HepG2 (cell line): ENCODE results near the gene SEPHS1. TPM values are rescaled to one million over a fixed set of nuclear protein-coding genes. Genes with fewer than 3 reads are reported as not detected.

ENCODE experiments used
- HMGA1 ChIP-seq: sonication (generic); formaldehyde crosslinking; conservative IDR thresholded peaks from 2 replicates; pipeline ENCODE4 v1.4.0; 2020; ENCODE audit warnings: missing genetic modification reagents
- HOXA7 ChIP-seq: sonication (generic); formaldehyde crosslinking; IDR thresholded peaks from 2 replicates; pipeline ENCODE4 v1.8.1; 2022; ENCODE audit warnings: mild to moderate bottlenecking, missing genetic modification reagents, moderate library complexity
- IRF2 ChIP-seq: IDR thresholded peaks from 2 replicates; pipeline ENCODE4 v1.6.1; 2018; ENCODE audit warnings: missing genetic modification reagents, missing compliant biosample characterization
- NCOR1 ChIP-seq: fragments of 200-600 bp; sonication (generic); IDR thresholded peaks from 2 replicates; pipeline ENCODE4 v1.7.0; 2017; ENCODE audit warnings: antibody characterized with exemption, low read length, borderline replicate concordance
- NKX3-1 ChIP-seq: sonication (generic); formaldehyde crosslinking; IDR thresholded peaks from 2 replicates; pipeline ENCODE4 v1.5.0; 2020; ENCODE audit warnings: missing genetic modification reagents
- PAWR ChIP-seq: sonication (generic); formaldehyde crosslinking; IDR thresholded peaks from 2 replicates; pipeline ENCODE4 v1.4.0; 2020; ENCODE audit warnings: missing genetic modification reagents, mild to moderate bottlenecking, borderline replicate concordance
- RBM22 ChIP-seq: fragments of 200-400 bp; formaldehyde crosslinking; optimal IDR thresholded peaks from 2 replicates; pipeline ENCODE3; 2017; ENCODE audit warnings: mild to moderate bottlenecking, low read length, moderate library complexity
- TP53 ChIP-seq: sonication (generic); formaldehyde crosslinking; conservative IDR thresholded peaks from 2 replicates; pipeline ENCODE4 v1.4.0; 2020; ENCODE audit warnings: missing genetic modification reagents
- ZNF30 ChIP-seq: sonication (generic); formaldehyde crosslinking; IDR thresholded peaks from 2 replicates; pipeline ENCODE4 v1.5.0; 2020; ENCODE audit warnings: mild to moderate bottlenecking, missing genetic modification reagents
- ZNF430 ChIP-seq: sonication (generic); formaldehyde crosslinking; IDR thresholded peaks from 2 replicates; pipeline ENCODE4 v1.9.0; 2021; ENCODE audit warnings: mild to moderate bottlenecking, missing genetic modification reagents
- ZNF441 ChIP-seq: sonication (generic); formaldehyde crosslinking; IDR thresholded peaks from 2 replicates; pipeline ENCODE4 v1.7.0; 2021; ENCODE audit warnings: missing genetic modification reagents, borderline replicate concordance
- ZNF557 ChIP-seq: sonication (generic); formaldehyde crosslinking; IDR thresholded peaks from 2 replicates; pipeline ENCODE4 v1.4.0; 2020; ENCODE audit warnings: missing genetic modification reagents
- polyA plus RNA-seq, 8 experiments: library from polyadenylated mRNA; depleted of rRNA in 3 of 8; stranded (reverse) in 7 of 8; unstranded in 1 of 8; fragments of >200 nt; fragmentation: Illumina TruSeq in 4 of 8; extraction: Trizol in 4 of 8; gene quantifications; 2 replicates each; pipeline versions ENCODE4 v1.2.1 to v1.2.3, GENCODE V29; 2011 to 2016; ENCODE audit warnings: low read depth in 4 of 8, missing spikeins in 1 of 8, mixed read lengths in 1 of 8; ENCODE audit not compliant: insufficient read depth in 1 of 8
- total RNA-seq, 5 experiments: library from RNA; depleted of rRNA; stranded (reverse); fragments of >200 nt; fragmentation: Illumina TruSeq; extraction: Trizol; gene quantifications; 2 replicates each; pipeline ENCODE4 v1.2.3, GENCODE V29; 2016; ENCODE audit warnings: low read depth in 1 of 5
- TF ChIP-seq, protein P1 (sequence below): IDR thresholded peaks from 2 replicates; pipeline ENCODE4 v1.6.1; 2012; ENCODE audit warnings: low read depth, low read length, improper control_type of control experiment
- TF ChIP-seq, protein P2 (sequence below): sonication (generic); formaldehyde crosslinking; IDR thresholded peaks from 2 replicates; pipeline ENCODE4 v1.5.1; 2020; ENCODE audit warnings: mild to moderate bottlenecking, missing genetic modification reagents, borderline replicate concordance
- TF ChIP-seq, protein P3 (sequence below): sonication (generic); formaldehyde crosslinking; IDR thresholded peaks from 2 replicates; pipeline ENCODE4 v1.5.0; 2020; ENCODE audit warnings: mild to moderate bottlenecking, missing genetic modification reagents, moderate library complexity
- TF ChIP-seq, protein P4 (sequence below): sonication (generic); formaldehyde crosslinking; IDR thresholded peaks from 2 replicates; pipeline ENCODE4 v1.4.0; 2020; ENCODE audit warnings: mild to moderate bottlenecking, missing genetic modification reagents
- TF ChIP-seq, protein P5 (sequence below): IDR thresholded peaks from 2 replicates; pipeline ENCODE4 v1.6.1; 2018; ENCODE audit warnings: missing genetic modification reagents
- TF ChIP-seq, protein P6 (sequence below): sonication (generic); IDR thresholded peaks from 2 replicates; pipeline ENCODE4 v1.6.1; 2016; ENCODE audit warnings: low read depth, borderline replicate concordance

SEPHS1 gene
- total and polyA plus RNA-seq, 2 of the 13 experiments (the other 11 are each of a cell fraction or from before 2014, with no cell fraction given), result 57.8 to 61.5 TPM

DNA sequence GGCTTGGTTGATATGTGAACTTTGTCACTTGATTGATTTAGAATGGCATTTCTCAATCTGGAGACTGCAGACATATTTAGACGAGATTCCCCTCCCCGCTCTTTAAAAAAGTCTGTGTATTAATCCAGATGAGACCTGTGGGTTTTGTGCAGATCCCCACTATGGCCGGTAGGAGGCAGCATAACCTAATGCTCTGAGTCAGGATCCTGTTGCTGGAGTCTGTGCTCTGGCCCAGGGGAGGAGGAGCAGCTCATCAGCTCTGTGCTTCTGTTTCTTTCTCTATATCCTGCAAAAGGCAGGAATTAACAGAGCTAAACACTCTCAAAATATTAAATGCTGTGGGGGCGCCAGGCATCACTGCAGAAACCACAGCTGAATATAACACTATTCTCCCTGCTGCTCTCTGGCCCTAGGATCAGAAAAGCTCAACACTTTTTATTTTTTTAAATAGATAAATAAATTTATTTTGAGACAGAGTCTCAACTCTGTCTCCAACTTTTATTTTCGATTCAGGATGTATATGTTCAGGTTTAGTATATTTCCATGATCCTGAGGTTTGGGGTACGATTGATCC is 23.9 kb upstream of the SEPHS1 start (continued):
- TF ChIP-seq, protein P1, sequence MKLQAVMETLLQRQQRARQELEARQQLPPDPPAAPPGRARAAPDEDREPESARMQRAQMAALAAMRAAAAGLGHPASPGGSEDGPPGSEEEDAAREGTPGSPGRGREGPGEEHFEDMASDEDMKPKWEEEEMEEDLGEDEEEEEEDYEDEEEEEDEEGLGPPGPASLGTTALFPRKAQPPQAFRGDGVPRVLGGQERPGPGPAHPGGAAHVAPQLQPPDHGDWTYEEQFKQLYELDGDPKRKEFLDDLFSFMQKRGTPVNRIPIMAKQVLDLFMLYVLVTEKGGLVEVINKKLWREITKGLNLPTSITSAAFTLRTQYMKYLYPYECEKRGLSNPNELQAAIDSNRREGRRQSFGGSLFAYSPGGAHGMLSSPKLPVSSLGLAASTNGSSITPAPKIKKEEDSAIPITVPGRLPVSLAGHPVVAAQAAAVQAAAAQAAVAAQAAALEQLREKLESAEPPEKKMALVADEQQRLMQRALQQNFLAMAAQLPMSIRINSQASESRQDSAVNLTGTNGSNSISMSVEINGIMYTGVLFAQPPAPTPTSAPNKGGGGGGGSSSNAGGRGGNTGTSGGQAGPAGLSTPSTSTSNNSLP, result 0 out of 2 replicates have a peak, but pooled peaks have one; percentile 36
- TF ChIP-seq RBM22, result no peak
- TF ChIP-seq PAWR (CRISPR knock-in tag), result no peak
- no peak for TF ChIP-seq ZNF430 (CRISPR knock-in tag)
- no peak for TF ChIP-seq ZNF441 (CRISPR knock-in tag)
- no peak for TF ChIP-seq TP53 (CRISPR knock-in tag)
- TF ChIP-seq ZNF30, result no peak
- TF ChIP-seq IRF2 (CRISPR knock-in tag), result no peak; the same call in 1 of the 2 replicates
- TF ChIP-seq, protein P2, sequence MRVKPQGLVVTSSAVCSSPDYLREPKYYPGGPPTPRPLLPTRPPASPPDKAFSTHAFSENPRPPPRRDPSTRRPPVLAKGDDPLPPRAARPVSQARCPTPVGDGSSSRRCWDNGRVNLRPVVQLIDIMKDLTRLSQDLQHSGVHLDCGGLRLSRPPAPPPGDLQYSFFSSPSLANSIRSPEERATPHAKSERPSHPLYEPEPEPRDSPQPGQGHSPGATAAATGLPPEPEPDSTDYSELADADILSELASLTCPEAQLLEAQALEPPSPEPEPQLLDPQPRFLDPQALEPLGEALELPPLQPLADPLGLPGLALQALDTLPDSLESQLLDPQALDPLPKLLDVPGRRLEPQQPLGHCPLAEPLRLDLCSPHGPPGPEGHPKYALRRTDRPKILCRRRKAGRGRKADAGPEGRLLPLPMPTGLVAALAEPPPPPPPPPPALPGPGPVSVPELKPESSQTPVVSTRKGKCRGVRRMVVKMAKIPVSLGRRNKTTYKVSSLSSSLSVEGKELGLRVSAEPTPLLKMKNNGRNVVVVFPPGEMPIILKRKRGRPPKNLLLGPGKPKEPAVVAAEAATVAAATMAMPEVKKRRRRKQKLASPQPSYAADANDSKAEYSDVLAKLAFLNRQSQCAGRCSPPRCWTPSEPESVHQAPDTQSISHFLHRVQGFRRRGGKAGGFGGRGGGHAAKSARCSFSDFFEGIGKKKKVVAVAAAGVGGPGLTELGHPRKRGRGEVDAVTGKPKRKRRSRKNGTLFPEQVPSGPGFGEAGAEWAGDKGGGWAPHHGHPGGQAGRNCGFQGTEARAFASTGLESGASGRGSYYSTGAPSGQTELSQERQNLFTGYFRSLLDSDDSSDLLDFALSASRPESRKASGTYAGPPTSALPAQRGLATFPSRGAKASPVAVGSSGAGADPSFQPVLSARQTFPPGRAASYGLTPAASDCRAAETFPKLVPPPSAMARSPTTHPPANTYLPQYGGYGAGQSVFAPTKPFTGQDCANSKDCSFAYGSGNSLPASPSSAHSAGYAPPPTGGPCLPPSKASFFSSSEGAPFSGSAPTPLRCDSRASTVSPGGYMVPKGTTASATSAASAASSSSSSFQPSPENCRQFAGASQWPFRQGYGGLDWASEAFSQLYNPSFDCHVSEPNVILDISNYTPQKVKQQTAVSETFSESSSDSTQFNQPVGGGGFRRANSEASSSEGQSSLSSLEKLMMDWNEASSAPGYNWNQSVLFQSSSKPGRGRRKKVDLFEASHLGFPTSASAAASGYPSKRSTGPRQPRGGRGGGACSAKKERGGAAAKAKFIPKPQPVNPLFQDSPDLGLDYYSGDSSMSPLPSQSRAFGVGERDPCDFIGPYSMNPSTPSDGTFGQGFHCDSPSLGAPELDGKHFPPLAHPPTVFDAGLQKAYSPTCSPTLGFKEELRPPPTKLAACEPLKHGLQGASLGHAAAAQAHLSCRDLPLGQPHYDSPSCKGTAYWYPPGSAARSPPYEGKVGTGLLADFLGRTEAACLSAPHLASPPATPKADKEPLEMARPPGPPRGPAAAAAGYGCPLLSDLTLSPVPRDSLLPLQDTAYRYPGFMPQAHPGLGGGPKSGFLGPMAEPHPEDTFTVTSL (CRISPR knock-in tag), result no peak
- TF ChIP-seq, protein P3, sequence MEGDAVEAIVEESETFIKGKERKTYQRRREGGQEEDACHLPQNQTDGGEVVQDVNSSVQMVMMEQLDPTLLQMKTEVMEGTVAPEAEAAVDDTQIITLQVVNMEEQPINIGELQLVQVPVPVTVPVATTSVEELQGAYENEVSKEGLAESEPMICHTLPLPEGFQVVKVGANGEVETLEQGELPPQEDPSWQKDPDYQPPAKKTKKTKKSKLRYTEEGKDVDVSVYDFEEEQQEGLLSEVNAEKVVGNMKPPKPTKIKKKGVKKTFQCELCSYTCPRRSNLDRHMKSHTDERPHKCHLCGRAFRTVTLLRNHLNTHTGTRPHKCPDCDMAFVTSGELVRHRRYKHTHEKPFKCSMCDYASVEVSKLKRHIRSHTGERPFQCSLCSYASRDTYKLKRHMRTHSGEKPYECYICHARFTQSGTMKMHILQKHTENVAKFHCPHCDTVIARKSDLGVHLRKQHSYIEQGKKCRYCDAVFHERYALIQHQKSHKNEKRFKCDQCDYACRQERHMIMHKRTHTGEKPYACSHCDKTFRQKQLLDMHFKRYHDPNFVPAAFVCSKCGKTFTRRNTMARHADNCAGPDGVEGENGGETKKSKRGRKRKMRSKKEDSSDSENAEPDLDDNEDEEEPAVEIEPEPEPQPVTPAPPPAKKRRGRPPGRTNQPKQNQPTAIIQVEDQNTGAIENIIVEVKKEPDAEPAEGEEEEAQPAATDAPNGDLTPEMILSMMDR (CRISPR knock-in tag), result peak; percentile 92
- TF ChIP-seq HMGA1 (CRISPR knock-in tag), result no peak
- TF ChIP-seq, protein P4, sequence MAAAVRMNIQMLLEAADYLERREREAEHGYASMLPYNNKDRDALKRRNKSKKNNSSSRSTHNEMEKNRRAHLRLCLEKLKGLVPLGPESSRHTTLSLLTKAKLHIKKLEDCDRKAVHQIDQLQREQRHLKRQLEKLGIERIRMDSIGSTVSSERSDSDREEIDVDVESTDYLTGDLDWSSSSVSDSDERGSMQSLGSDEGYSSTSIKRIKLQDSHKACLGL (CRISPR knock-in tag), result no peak
- no peak for TF ChIP-seq ZNF557 (CRISPR knock-in tag)
- no peak for TF ChIP-seq HOXA7
- TF ChIP-seq, protein P5, sequence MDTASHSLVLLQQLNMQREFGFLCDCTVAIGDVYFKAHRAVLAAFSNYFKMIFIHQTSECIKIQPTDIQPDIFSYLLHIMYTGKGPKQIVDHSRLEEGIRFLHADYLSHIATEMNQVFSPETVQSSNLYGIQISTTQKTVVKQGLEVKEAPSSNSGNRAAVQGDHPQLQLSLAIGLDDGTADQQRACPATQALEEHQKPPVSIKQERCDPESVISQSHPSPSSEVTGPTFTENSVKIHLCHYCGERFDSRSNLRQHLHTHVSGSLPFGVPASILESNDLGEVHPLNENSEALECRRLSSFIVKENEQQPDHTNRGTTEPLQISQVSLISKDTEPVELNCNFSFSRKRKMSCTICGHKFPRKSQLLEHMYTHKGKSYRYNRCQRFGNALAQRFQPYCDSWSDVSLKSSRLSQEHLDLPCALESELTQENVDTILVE (CRISPR knock-in tag), result 0 out of 2 replicates have a peak, but pooled peaks have one; percentile 43
- TF ChIP-seq, protein P6, sequence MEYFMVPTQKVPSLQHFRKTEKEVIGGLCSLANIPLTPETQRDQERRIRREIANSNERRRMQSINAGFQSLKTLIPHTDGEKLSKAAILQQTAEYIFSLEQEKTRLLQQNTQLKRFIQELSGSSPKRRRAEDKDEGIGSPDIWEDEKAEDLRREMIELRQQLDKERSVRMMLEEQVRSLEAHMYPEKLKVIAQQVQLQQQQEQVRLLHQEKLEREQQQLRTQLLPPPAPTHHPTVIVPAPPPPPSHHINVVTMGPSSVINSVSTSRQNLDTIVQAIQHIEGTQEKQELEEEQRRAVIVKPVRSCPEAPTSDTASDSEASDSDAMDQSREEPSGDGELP, result no peak
- TF ChIP-seq NCOR1, result no peak
- TF ChIP-seq NKX3-1 (CRISPR knock-in tag), result no peak
